IMR-90 (cell line): Measurements from ENCODE around the gene PLA2G4B. TPM values are rescaled to one million over a fixed set of nuclear protein-coding genes. Genes with fewer than 3 reads are reported as not detected.

ENCODE experiments used
- MAZ ChIP-seq: IDR thresholded peaks from 2 replicates; pipeline ENCODE4 v1.6.1; 2012; ENCODE audit warnings: low read depth, mild to moderate bottlenecking, low read length, improper control_type of control experiment, moderate library complexity, borderline replicate concordance
- MXI1 ChIP-seq: IDR thresholded peaks from 2 replicates; pipeline ENCODE4 v1.6.1; 2012; ENCODE audit warnings: low read depth, mild to moderate bottlenecking, low read length, moderate library complexity, borderline replicate concordance
- NFE2L2 ChIP-seq: fragments of 150-350 bp; IDR thresholded peaks from 2 replicates; pipeline ENCODE4 v1.6.1; 2016; ENCODE audit warnings: low read depth, mild to moderate bottlenecking, low read length
- polyA plus RNA-seq, 3 experiments: library from polyadenylated mRNA; depleted of rRNA; stranded (reverse); fragments of >200 nt; gene quantifications; 2 replicates each; pipeline ENCODE4 v1.2.3, GENCODE V29; 2012; ENCODE audit warnings: low replicate concordance in 1 of 3
- total RNA-seq: library from RNA; depleted of rRNA; stranded (reverse); fragments of >200 nt; gene quantifications from 2 replicates; pipeline ENCODE4 v1.2.3, GENCODE V29; 2012
- TF ChIP-seq, protein P1 (sequence below): conservative IDR thresholded peaks from 2 replicates; pipeline ENCODE4 v1.5.1; 2012; ENCODE audit warnings: mild to moderate bottlenecking, low read depth, low read length, improper control_type of control experiment

The PLA2G4B gene
- total and polyA plus RNA-seq, 2 of the 4 experiments (the other 2 are of a cell fraction), result 0.18 to 3.1 TPM

DNA sequence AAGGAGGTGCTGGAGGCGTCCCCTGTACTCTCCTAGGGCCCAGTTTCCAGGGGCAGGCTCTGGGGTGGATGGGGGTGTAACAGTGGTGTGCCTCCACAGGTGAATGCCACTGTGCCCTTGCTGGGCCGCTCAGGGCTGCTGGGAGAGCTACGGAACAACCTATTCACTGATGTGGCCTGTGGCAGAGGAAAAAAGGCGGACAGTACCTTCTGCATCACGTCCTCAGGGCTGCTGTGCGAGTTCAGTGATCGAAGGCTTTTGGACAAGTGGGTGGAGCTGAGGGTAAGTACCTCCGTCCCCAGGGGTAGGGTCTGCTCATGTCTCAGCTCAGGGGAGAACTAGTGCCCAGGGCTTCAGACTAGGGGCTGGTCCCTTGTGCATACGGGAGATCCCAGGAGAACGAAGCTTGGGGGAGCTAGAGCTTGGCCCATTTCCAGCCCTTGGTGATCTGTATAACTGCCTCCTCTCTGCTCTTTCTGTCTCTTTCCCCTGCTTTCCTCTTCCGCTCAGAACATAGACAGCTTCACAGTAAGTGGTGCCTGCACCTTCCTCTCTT is 25.7 kb upstream of the PLA2G4B start (continued):
- TF ChIP-seq, protein P1, sequence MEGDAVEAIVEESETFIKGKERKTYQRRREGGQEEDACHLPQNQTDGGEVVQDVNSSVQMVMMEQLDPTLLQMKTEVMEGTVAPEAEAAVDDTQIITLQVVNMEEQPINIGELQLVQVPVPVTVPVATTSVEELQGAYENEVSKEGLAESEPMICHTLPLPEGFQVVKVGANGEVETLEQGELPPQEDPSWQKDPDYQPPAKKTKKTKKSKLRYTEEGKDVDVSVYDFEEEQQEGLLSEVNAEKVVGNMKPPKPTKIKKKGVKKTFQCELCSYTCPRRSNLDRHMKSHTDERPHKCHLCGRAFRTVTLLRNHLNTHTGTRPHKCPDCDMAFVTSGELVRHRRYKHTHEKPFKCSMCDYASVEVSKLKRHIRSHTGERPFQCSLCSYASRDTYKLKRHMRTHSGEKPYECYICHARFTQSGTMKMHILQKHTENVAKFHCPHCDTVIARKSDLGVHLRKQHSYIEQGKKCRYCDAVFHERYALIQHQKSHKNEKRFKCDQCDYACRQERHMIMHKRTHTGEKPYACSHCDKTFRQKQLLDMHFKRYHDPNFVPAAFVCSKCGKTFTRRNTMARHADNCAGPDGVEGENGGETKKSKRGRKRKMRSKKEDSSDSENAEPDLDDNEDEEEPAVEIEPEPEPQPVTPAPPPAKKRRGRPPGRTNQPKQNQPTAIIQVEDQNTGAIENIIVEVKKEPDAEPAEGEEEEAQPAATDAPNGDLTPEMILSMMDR, result no peak
- TF ChIP-seq MAZ, result no peak
- no peak for TF ChIP-seq NFE2L2
- TF ChIP-seq MXI1, result no peak
